Gastrocnemius medialis (tissue), 4 donors: ENCODE results near the gene SCARF1.

Source experiments
- POLR2A ChIP-seq, 2 donors: fragments of 450-650 bp; IDR thresholded peaks; one replicate each; pipeline ENCODE4 v1.6.1; 2017; ENCODE audit warnings: antibody characterized with exemption in 2 of 2, mild to moderate bottlenecking in 2 of 2, moderate library complexity in 2 of 2
- TF ChIP-seq, protein P1 (sequence below), 5 experiments: fragments of 450-650 bp in 3 of 5; fragments of 200-600 bp in 2 of 5; sonication (generic) in 2 of 5; IDR thresholded peaks in 4 of 5; conservative IDR thresholded peaks in 1 of 5; 1 replicate in 4 of 5; 2 replicates in 1 of 5; pipeline ENCODE4 v1.5.1; 2016 to 2019; ENCODE audit warnings: antibody characterized with exemption in 5 of 5, mild to moderate bottlenecking in 3 of 5, moderate library complexity in 3 of 5

DNA sequence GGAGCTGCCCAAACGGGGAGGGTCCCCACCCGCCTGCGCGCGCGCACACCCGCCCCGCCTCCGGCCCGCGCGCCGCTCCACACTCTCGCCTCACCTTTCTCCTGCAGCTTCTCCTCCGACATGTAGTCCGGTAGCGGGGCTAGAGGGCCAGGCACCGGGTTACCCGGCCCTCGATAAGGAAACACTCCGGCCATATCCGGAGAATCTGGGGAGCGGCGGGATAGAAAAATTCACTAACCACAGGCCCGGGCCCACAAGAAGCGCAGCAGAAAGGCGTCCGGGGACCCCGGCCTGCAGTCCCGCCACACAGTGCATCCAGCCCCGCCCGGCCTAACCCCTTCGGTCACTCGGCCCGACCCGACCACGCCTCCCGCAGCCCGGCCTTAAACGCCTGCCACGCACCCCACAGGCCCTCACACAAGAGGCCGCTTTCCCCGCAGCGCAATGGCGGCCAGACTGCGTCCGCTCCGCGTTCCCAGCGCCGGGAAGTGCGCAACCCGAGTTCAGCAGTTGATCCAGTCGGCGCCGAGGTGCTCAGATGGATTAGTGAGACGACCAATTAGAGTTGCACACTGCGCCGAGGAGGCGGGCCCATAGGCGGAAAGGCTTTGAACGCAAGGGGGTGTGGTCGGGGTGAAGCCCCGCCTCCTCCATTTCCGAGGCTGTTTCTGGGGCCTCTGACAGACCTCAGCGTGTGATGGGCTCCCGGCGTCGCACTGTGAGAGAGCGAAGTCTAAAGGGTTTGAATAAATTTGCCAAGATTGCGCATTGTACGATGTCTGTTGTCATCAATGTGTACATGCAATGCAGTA is 39.1 kb upstream of the SCARF1 start, which contains the start of gene PRPF8:
- TF ChIP-seq, protein P1, sequence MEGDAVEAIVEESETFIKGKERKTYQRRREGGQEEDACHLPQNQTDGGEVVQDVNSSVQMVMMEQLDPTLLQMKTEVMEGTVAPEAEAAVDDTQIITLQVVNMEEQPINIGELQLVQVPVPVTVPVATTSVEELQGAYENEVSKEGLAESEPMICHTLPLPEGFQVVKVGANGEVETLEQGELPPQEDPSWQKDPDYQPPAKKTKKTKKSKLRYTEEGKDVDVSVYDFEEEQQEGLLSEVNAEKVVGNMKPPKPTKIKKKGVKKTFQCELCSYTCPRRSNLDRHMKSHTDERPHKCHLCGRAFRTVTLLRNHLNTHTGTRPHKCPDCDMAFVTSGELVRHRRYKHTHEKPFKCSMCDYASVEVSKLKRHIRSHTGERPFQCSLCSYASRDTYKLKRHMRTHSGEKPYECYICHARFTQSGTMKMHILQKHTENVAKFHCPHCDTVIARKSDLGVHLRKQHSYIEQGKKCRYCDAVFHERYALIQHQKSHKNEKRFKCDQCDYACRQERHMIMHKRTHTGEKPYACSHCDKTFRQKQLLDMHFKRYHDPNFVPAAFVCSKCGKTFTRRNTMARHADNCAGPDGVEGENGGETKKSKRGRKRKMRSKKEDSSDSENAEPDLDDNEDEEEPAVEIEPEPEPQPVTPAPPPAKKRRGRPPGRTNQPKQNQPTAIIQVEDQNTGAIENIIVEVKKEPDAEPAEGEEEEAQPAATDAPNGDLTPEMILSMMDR (IDR thresholded peaks at IDR 0.05 in 4 of 5, conservative IDR thresholded peaks at IDR 0.05 in 1 of 5): peak in 1 of 5 experiments; percentile 18
- TF ChIP-seq POLR2A (IDR thresholded peaks at IDR 0.05): peak; percentile 97 to 99
